ENCODE data around the gene LINGO4.
"Not testable (repeated sequence)": the region's sequence is repeated elsewhere in the genome, so short reads cannot be mapped to it uniquely, and the experiment has no call there.

Gene LINGO4

GRCh38 chr1:151813271-151813977 is 8.2 kb upstream of the LINGO4 start:
- DNase-seq, result no peak

DNA sequence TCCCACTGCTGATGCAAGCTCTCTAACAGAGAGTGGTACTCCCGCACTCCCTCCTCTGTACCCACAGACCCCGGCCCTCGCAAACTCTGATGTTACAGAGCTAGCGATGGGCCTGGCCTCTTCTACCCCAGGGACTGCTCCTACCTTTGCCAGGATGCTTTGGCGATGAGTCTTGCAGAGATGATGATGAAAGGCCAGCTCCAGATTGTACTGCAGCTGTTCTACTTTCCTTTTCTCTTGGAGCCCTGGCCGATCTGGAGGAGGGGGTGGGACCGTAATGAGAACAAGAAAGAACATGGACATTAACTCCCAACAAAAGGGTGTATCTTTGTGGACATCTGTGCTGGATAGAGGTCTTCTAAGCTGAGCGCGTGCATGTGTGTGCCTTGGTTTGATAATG is 6.0 kb upstream of the LINGO4 start:
- DNase-seq, result no peak

GRCh38 chr1:151809985-151810556 is 4.9 kb upstream of the LINGO4 start:
- no peak for DNase-seq

- DNase-seq, result no peak
Observed at GRCh38 chr1:151809290-151809984, 4.2 kb upstream of the LINGO4 start.

GRCh38 chr1:151807766-151808165 is 2.5 kb upstream of the LINGO4 start:
- DNase-seq, result no peak

DNA sequence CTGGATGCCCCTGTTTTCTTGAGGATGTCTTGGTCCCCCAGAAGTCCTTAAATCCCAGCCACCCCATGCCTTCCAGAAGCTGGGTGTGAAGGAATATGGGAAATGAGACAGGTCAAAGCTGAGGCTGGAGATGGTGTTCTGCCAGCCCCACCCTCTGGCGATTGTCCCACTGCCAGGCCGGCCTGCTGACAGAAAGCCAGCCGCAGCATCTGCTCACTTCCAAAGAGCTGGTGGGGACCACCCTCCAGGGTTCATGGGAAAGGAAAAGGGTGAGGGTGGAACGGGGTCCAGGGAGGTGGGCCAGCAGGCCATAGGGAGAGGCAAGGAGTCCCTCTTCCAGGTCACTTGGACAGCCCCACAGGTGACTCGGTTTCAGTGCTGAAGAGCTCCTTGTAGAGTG is 1.9 kb upstream of the LINGO4 start:
- DNase-seq, result no peak

GRCh38 chr1:151806170-151806569 is 951 bp upstream of the LINGO4 start:
- DNase-seq, result no peak

GRCh38 chr1:151803915-151804314 is 1.3 kb downstream of the LINGO4 start:
- no peak for DNase-seq

DNA sequence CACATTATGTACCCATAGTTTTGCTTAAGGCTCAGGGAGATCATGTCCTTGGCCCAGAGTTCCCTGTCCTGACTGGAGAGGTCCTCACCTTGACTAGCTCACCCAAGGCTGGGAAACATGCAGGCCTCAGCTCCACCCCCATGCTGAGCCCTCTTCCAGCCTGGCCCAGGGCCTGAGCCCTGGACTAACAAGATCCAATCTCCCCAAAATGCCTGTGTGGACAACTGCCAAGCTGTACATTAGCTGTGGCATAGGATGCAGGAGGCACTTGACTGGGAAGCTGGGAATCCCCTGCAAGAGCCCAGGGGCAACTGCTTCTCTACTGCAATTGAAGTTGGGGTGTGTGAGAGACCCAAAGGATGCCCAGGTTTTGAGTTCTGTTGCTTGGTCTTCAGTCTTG is 2.1 kb downstream of the LINGO4 start:
- DNase-seq, result no peak

DNA sequence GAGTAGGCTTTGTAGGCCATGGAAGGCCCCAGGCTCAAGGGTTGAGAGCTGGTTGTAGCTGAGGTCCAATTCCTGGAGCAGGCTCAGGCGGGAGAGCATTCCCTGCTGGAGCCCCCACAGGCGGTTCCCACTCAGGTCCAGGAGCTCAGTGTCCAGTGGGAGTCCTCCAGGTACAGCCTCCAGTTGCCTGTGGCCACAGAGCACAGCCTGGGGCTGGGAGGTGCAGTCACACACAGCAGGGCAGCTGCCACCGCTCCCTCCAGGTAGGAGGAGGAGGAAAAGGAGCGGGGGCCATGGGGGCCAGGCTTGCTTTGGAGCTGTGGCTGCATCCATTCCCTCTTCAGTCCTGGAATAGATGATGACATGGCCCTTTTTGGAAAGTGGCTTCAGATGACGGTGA is 2.8 kb downstream of the LINGO4 start:
- DNase-seq, result no peak

GRCh38 chr1:151801846-151802245 is 3.4 kb downstream of the LINGO4 start:
- no peak for DNase-seq

DNA sequence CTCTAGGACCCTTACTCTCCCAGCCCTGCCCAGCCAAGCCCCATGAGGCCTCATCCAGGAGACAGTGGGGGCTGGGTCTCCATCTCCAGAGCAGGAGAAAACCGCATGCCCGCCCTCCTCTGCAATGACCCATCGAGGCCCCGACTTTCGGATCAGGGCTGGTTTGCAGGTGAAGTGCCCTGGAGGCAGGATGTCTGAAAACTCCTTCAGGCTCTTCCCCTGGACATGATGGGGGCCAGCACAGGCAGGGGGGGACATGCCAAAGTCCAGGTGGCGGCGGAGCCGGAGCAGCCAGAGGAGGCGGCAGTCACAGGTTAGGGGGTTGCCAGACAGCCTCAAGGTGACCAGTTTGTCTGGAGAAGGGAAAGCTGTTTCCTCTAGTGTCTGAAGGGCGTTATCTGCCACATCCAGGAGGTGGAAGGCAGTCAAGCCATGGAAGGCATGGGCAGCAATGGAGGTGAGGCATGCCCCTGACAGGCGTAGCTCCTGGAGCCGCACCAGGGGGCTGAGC is 3.9 kb downstream of the LINGO4 start:
- DNase-seq, result no peak

DNA sequence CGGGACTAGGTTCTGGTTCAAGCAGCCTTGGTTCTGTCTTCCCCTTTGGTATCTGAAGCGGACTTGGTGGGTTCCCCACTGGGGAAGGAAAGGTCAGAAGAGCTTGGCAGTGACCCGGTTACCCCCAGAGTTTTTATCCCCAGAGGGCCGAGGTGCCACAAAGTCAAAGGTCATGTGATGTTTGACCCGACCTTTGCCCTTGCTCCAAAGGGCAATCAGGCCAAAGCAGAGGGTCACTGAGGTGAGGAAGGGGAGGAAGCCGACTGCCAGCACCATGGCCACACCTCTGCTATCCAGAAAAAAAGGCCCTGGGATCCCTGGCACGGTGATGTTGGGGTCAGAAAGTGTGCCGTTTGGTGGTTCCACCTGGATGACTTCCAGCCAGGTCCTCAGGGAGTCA is 4.4 kb downstream of the LINGO4 start:
- no peak for DNase-seq

GRCh38 chr1:151799179-151800022 is 5.8 kb downstream of the LINGO4 start:
- no peak for DNase-seq

DNA sequence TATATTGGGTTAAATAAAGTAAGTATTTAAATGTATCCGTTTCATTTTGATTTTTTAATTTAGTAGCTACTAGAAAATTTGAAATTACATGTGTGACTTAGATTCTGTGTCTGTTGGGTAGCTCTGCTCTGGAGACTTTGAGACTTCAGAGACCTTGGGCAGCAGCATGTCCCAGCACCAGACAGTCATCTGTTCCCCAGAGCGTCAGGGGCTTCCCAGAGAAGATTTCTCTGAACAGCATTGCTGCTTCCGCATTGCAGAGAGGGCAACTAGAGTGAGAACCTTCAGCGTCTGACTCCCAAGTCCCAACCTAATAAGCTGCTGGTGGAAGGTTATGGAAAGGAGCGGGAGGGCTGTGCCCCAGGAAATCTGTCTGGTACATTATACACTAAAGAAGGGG is 6.6 kb downstream of the LINGO4 start:
- no peak for DNase-seq

GRCh38 chr1:151790940-151791651 is 14.1 kb downstream of the LINGO4 start:
- no peak for DNase-seq

DNA sequence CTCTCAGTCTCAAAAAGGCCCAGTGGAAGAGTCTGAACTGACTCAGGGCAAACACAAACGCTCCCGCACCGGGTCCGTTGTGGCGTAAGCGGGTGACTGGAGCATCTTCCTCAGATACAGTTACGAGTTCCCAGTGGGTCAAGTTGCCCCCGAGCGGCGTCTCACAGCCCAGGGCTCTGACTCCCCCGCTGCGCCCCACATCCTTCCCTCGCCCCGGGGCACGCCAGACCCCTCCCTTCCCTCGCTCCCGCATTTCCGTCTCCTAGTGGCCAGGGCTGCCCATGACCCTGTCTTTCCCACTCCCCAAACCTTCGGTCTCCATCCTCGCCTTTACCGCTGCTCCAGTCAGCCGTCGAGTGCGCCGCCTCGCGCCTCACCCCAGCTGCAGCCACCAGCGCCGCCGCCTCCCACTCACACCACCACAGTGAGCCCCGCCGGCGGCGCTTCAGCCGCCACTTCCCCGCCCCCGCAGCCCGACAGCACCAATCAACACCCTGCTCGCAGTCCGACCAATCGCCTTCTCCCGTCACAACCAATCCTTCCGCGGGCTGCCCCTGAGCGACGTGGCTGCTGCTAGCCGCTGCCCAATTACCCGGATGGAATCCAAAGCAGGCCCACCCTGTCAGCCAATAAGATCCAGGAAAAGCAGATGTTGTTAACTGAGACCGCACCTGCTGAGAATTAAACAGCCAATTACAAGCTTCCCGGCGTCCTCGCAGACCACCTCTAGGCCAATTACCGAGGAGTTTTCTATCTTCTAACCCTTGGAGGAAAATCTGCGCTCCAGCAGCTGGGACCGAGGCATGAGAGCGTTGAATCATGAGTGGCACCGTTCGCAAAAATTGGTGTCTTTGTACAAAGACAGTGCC is 14.9 kb downstream of the LINGO4 start, which contains the start of gene TDRKH:
Gene TDRKH, minus strand, starts transcription at position 430 of the 869 bp plus-strand sequence. CDS start 7,478 bp downstream, outside the sequence.
- DNase-seq, result peak; percentile 99

DNA sequence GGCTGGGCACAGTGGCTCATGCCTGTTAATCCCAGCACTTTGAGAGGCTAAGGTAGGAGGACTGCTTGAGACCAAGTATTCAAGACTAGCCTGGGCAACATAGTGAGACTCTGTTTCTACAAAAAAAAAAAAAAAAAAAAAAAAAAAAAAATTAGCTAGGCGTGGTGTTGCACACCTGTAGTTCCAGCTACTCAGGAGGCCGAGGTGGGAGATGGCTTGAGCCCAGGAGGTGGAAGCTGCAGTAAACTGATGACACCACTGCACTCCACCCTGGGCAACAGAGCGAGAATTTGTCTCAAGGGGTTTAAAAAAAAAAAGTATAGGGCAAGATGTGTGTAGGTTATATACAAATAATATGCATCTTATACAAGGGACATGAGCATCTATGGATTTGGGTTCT is 17.5 kb downstream of the LINGO4 start:
- no peak for DNase-seq

DNA sequence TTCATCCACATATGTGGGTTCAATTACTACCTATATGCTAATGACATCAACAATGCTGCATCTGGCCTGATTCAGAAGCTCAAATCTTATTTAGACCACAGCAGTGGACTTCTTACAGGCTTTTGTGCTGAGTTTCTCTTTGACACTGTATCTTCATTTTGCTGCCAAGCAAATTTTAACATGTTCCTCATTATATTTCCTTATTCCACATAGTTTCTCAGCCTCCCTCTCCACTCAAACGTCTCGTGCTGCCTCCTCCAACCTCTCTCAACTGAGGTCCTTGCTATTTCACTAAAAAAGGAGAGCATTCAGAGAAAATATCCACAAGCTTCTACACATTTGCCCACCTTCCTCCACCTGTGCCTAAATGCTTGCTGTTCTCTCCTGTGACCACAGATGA is 21.4 kb downstream of the LINGO4 start:
- no peak for DNase-seq

DNA sequence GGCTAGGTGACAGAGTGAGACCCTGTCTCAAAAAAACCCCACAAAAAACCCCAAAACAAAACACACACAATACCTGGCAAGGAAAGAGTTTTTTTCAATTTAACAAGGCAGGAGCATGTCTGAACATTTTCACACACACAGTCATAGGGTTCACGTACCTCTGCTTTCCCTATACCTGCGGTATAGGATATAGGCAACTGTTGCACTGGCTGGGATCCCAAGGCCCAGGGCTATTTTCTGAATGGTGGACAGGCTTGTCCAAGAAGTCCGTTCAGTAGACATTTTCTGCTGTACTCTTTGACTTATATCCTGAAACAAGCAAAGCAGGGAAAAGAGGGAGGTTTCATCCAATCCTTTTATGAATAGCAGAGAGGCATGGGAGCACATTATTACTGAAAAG is 22.5 kb downstream of the LINGO4 start:
- DNase-seq, result no peak

DNA sequence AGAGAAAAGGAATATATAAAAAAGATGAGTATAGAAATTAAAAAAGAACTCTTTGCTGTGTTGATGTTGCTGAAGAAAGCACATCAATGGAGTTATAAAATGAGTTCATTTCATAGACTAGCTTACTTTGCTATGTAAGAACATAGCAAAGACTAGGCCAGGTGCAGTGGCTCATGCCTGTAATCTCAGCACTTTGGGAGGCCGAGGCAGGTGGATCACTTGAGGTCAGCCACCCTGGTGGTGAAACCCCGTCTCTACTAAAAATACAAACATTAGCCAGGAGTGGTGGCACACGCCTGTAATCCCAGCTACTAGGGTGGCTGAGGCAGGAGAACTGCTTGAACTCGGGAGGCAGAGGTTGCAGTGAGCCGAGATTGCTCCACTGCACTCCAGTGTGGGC is 23.2 kb downstream of the LINGO4 start:
- not testable (repeated sequence) for DNase-seq

Data from DMS79 treated with DMSO at 0.1 percent for 48 hours (cell line).